ENCODE results near the gene MAP3K5.
"Not testable (repeated sequence)": the region's sequence is repeated elsewhere in the genome, so short reads cannot be mapped to it uniquely, and the experiment has no call there.

Gene MAP3K5

GRCh38 chr6:136600818-136601217, 191.5 kb downstream of the MAP3K5 start:
- Mint-ChIP-seq H3K27ac (no peak overlapping the region), H3K4me3 (no peak overlapping the region), H3K27me3 (no peaks in the 10 kb centered on the region), H3K36me3 (peaks cover 50% of the 10 kb centered on the region), H3K4me1 (peaks cover 9% of the 10 kb centered on the region), H3K9me3 (no peaks in the 10 kb centered on the region)
- ATAC-seq (ENCODE audit: low read depth) = no peak
- no peak for DNase-seq (ENCODE audit: low spot score in 2 of 2)

DNA sequence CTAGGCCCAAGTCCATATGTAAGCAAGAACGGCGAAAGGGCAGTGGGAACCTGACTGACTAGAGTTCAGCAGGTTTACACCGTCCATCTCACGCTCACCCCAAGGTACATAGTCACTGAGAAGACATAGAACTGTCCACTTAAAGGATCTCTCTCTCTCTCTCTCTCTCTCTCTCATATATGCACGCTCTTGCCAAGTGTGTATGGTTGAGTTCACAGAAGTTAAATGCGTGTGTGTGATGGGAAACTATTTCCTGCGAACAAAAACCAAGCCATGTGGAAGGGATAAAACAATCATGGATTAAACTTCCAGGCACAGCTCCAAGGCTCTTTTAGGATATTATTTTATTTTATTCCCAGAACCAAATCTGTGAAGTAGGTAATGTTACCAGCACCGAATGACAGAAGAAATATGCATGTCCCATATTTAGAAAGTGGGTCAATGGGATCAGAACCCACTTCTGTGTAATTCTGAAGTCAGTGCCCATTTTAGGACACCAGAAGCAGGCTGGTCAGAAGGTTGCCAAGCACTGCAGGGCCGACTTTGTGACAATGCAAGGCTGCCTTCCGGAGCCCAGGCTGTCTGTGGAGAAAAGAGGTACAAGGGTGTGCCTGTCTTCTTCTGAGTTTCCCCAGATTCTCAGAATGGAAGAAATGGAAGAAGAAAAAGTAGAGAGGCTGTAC, 192.8 kb downstream of the MAP3K5 start:
- H3K4me3 Mint-ChIP-seq = no peak overlapping the region

GRCh38 chr6:136598048-136598447, 194.2 kb downstream of the MAP3K5 start:
- Mint-ChIP-seq H3K36me3 (peaks cover 52% of the 10 kb centered on the region), H3K4me1 (peaks cover 24% of the 10 kb centered on the region), H3K27ac (no peak overlapping the region), H3K4me3 (no peak overlapping the region), H3K27me3 (no peaks in the 10 kb centered on the region), H3K9me3 (no peaks in the 10 kb centered on the region)
- ATAC-seq (ENCODE audit: low read depth) (no peak), DNase-seq (ENCODE audit: low spot score in 2 of 2) (no peak)

More for the DNA sequence above, 192.8 kb downstream of the MAP3K5 start:
- H3K36me3 Mint-ChIP-seq = peaks cover 50% of the 10 kb centered on the region
- DNase-seq (ENCODE audit: low spot score in 2 of 2) (no peak), ATAC-seq (ENCODE audit: low read depth) (no peak)
- no peaks in the 10 kb centered on the region for H3K27me3 Mint-ChIP-seq
- no peak overlapping the region for H3K27ac Mint-ChIP-seq
- no peaks in the 10 kb centered on the region for H3K9me3 Mint-ChIP-seq
- H3K4me1 Mint-ChIP-seq = peaks cover 16% of the 10 kb centered on the region

DNA sequence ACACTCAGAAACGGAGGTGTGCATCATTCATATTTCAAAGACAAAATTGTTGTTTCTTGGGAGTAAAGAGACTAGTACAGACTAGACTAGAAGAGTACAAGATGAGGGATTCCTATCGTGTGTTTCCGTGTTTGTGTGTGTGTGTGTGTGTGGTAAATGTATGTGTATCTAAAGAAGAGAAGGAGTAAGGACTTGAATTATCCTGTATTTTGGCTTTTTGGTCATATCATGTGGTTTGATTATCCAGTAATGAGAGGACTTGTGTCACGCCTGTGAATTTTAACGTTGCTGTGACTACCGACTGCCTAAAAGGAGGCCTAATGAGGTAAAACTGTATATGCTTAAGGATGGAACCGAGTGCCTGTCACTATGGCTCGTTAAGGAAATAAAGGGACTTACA, 197.6 kb downstream of the MAP3K5 start:
- H3K4me1 Mint-ChIP-seq = peaks cover 24% of the 10 kb centered on the region
- no peaks in the 10 kb centered on the region for H3K9me3 Mint-ChIP-seq
- no peak for ATAC-seq (ENCODE audit: low read depth)
- peaks cover 60% of the 10 kb centered on the region for H3K36me3 Mint-ChIP-seq
- no peak overlapping the region for H3K4me3 Mint-ChIP-seq
- DNase-seq (ENCODE audit: low spot score in 2 of 2) = no peak
- no peak overlapping the region for H3K27ac Mint-ChIP-seq
- no peaks in the 10 kb centered on the region for H3K27me3 Mint-ChIP-seq

- ATAC-seq (ENCODE audit: low read depth) (peak; percentile 94), DNase-seq (ENCODE audit: low spot score in 2 of 2) (peak in 1 of 2 donors; percentile 22)
- no peaks in the 10 kb centered on the region for H3K9me3 Mint-ChIP-seq
- peaks cover 64% of the 10 kb centered on the region for H3K36me3 Mint-ChIP-seq
- no peaks in the 10 kb centered on the region for H3K27me3 Mint-ChIP-seq
- peaks cover 24% of the 10 kb centered on the region for H3K4me1 Mint-ChIP-seq
- H3K4me3 Mint-ChIP-seq = peak overlapping the region; percentile 7
- H3K27ac Mint-ChIP-seq = peak overlapping the region; percentile 87
Measured at GRCh38 chr6:136593748-136594490, 198.4 kb downstream of the MAP3K5 start.

- H3K27ac Mint-ChIP-seq = peak overlapping the region; percentile 87
- H3K27me3 Mint-ChIP-seq = no peaks in the 10 kb centered on the region
- peaks cover 65% of the 10 kb centered on the region for H3K36me3 Mint-ChIP-seq
- peaks cover 22% of the 10 kb centered on the region for H3K4me1 Mint-ChIP-seq
- no peak overlapping the region for H3K4me3 Mint-ChIP-seq
- no peak for ATAC-seq (ENCODE audit: low read depth)
- DNase-seq (ENCODE audit: low spot score in 2 of 2) = no peak
- no peaks in the 10 kb centered on the region for H3K9me3 Mint-ChIP-seq
Measured at GRCh38 chr6:136592930-136593673, 199.2 kb downstream of the MAP3K5 start.

- Mint-ChIP-seq H3K36me3 (peaks cover 66% of the 10 kb centered on the region), H3K27ac (no peak overlapping the region)
- ATAC-seq (ENCODE audit: low read depth) = no peak
Measured at GRCh38 chr6:136591617-136592016, 200.7 kb downstream of the MAP3K5 start.

DNA sequence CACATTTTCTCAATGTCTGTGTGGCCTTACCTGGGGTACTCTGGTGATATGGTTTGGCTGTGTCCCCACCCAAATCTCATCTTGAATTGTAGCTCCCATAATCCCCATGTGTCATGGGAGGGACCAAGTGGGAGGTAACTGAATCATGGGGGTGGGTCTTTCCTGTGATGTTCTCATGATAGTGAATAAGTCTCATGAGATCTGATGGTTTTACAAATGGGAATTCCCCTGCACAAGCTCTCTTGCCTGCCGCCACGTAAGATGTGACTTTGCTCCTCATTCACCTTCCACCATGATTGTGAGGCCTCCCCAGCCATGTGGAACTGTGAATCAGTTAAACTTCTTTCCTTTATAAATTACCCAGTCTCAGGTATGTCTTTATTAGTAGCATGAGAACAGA, 201.4 kb downstream of the MAP3K5 start:
- H3K27me3 Mint-ChIP-seq; ATAC-seq (ENCODE audit: low read depth); DNase-seq (ENCODE audit: low spot score in 2 of 2); H3K9me3 Mint-ChIP-seq; H3K4me3 Mint-ChIP-seq; H3K27ac Mint-ChIP-seq: not testable (repeated sequence)
- Mint-ChIP-seq H3K4me1 (peaks cover 15% of the 10 kb centered on the region), H3K36me3 (peaks cover 62% of the 10 kb centered on the region)

More at GRCh38 chr6:136591617-136592016, 200.7 kb downstream of the MAP3K5 start:
- DNase-seq (ENCODE audit: low spot score in 2 of 2) = no peak
- peaks cover 21% of the 10 kb centered on the region for H3K4me1 Mint-ChIP-seq
- no peaks in the 10 kb centered on the region for H3K27me3 Mint-ChIP-seq
- H3K4me3 Mint-ChIP-seq = no peak overlapping the region
- no peaks in the 10 kb centered on the region for H3K9me3 Mint-ChIP-seq

DNA sequence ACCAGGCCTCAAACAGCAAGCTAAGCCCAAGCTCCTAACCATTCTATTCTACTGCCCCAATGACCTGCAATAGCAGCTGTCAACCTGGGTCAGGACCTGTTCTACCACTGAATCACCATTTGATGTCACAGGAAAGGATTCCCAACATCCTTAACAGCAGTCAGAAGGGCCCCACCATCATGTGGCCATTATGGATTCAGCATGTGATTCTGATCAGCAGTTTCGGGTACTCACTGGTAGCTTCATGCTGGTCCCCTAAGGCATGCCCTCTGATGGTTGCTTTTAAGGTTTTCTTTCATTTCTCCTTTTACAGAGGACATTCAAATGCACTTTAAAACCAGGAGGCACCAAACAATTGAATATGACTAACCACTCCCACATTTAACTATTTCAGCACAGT, 204.8 kb downstream of the MAP3K5 start:
- no peak for DNase-seq (ENCODE audit: low spot score in 2 of 2)
- Mint-ChIP-seq H3K27me3 (no peaks in the 10 kb centered on the region), H3K27ac (no peak overlapping the region), H3K4me3 (no peak overlapping the region), H3K4me1 (no peaks in the 10 kb centered on the region), H3K36me3 (peaks cover 57% of the 10 kb centered on the region), H3K9me3 (no peaks in the 10 kb centered on the region)
- no peak for ATAC-seq (ENCODE audit: low read depth)

- H3K4me3 Mint-ChIP-seq = no peak overlapping the region
- H3K36me3 Mint-ChIP-seq = peaks cover 48% of the 10 kb centered on the region
- H3K9me3 Mint-ChIP-seq = no peaks in the 10 kb centered on the region
- ATAC-seq (ENCODE audit: low read depth) (no peak), DNase-seq (ENCODE audit: low spot score in 2 of 2) (no peak)
- no peak overlapping the region for H3K27ac Mint-ChIP-seq
- no peaks in the 10 kb centered on the region for H3K27me3 Mint-ChIP-seq
- H3K4me1 Mint-ChIP-seq = no peaks in the 10 kb centered on the region
Measured at GRCh38 chr6:136586295-136586694, 206.0 kb downstream of the MAP3K5 start.

DNA sequence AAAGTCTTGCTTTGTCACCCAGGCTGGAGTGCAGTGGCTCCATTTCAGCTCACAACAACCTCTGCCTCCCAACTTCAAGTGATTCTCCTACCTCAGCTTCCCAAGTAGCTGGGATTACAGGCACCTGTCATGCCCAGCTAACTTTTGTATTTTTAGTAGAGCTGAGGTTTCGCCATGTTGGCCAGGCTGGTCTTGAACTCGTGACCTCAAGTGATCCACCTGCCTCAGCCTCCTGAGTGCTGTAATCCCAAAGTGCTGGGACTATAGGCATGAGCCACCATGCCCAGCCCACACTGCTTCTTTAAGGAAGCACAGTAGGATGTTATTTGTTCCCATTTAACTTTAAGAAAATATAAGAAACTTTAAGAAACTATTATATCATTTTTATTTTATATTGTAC, 206.8 kb downstream of the MAP3K5 start:
- H3K27ac Mint-ChIP-seq; H3K4me1 Mint-ChIP-seq; ATAC-seq (ENCODE audit: low read depth); H3K27me3 Mint-ChIP-seq; DNase-seq (ENCODE audit: low spot score in 2 of 2); H3K9me3 Mint-ChIP-seq; H3K4me3 Mint-ChIP-seq: not testable (repeated sequence)
- H3K36me3 Mint-ChIP-seq = peaks cover 46% of the 10 kb centered on the region

DNA sequence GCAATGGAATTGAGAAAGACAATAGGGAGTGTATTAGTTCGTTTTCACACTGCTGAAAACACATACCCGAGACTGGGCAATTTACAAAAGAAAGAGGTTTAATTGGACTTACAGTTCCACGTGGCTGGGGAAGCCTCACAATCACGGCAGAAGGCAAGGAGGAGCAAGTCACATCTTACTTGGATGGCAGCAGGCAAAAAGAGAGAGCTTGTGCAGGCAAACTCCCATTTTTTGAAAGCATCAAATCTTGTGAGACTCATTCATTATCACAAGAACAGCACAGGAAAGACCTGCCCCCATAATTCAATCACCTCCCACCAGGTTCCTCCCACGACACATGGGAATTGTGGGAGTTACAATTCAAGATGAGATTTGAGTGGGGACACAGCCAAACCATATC, 208.0 kb downstream of the MAP3K5 start:
- DNase-seq (ENCODE audit: low spot score in 2 of 2); H3K9me3 Mint-ChIP-seq; H3K27ac Mint-ChIP-seq; ATAC-seq (ENCODE audit: low read depth); H3K4me3 Mint-ChIP-seq; H3K27me3 Mint-ChIP-seq; H3K4me1 Mint-ChIP-seq: not testable (repeated sequence)
- peaks cover 44% of the 10 kb centered on the region for H3K36me3 Mint-ChIP-seq

GRCh38 chr6:136582711-136583471, 209.4 kb downstream of the MAP3K5 start:
- Mint-ChIP-seq H3K36me3 (peaks cover 41% of the 10 kb centered on the region), H3K4me3 (no peak overlapping the region), H3K27me3 (no peaks in the 10 kb centered on the region), H3K9me3 (no peaks in the 10 kb centered on the region), H3K4me1 (no peaks in the 10 kb centered on the region), H3K27ac (no peak overlapping the region)
- DNase-seq (ENCODE audit: low spot score in 2 of 2) (no peak), ATAC-seq (ENCODE audit: low read depth) (no peak)
